Rectal smooth muscle tissue (tissue), 1 donor: ENCODE measurements around the gene MAN1A1.

ENCODE experiments used
- H3K27ac ChIP-seq: one replicate; pipeline ENCODE4 v1.7.0; 2013; ENCODE audit warnings: low read depth, low read length, inconsistent platforms
- H3K27me3 ChIP-seq: one replicate; pipeline ENCODE4 v1.7.0; 2013; ENCODE audit warnings: low read length; ENCODE audit not compliant: control insufficient read depth, insufficient read depth
- H3K36me3 ChIP-seq: one replicate; pipeline ENCODE4 v1.7.0; 2013; ENCODE audit warnings: low read length; ENCODE audit not compliant: control insufficient read depth, insufficient read depth
- H3K4me1 ChIP-seq: one replicate; pipeline ENCODE4 v1.7.0; 2013; ENCODE audit warnings: low read length; ENCODE audit not compliant: control insufficient read depth, insufficient read depth
- H3K4me3 ChIP-seq: one replicate; pipeline ENCODE4 v1.7.0; 2013; ENCODE audit warnings: low read length
- H3K9ac ChIP-seq: one replicate; pipeline ENCODE4 v1.7.0; 2013; ENCODE audit warnings: low read length

Gene MAN1A1

GRCh38 chr6:119243037-119243436 lies 106.5 kb downstream of the MAN1A1 start:
- H3K27ac ChIP-seq = no peak overlapping the region
- no peak overlapping the region for H3K4me3 ChIP-seq
- no peaks in the 10 kb centered on the region for H3K36me3 ChIP-seq
- no peaks in the 10 kb centered on the region for H3K27me3 ChIP-seq
- peaks cover 6% of the 10 kb centered on the region for H3K4me1 ChIP-seq
- H3K9ac ChIP-seq = no peak overlapping the region

DNA sequence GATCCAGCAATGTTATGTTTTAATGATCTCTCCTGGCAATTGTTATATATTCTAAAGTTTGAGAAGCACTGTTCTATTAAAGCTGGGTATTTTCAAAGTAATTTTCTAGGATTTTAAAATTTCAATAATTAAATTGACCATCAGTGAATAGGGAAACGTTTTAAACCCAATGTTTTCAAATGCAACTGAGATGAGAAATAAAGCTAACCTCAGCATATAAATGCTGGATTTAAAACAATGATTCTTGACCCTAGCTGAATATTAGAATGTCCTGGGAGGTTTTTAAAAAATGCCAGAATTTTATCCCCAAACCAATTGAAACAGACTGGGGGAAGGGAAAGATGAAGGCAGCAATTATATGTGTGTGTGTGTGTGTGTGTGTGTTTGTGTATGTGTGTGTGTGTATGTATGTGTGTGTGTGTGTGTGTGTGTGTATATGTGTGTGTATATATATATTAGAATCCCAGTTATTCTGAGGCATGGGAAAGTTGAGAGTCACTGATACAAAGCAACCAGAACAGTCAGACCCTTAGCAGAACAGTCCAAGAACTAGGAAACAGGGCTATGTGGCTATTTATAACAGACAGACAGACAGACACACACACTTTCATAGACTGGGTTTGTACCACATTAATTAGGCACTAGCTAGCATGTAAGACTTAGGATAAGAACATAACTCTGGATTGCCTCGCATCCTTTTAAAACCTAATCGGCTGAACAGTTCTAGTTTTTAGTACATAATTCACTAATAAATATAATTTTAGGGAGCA lies 107.8 kb downstream of the MAN1A1 start:
- peaks cover 6% of the 10 kb centered on the region for H3K4me1 ChIP-seq
- no peak overlapping the region for H3K27ac ChIP-seq
- no peak overlapping the region for H3K9ac ChIP-seq
- no peaks in the 10 kb centered on the region for H3K27me3 ChIP-seq
- H3K36me3 ChIP-seq = no peaks in the 10 kb centered on the region
- H3K4me3 ChIP-seq = no peak overlapping the region

GRCh38 chr6:119241111-119241465 lies 108.5 kb downstream of the MAN1A1 start:
- Histone ChIP-seq H3K4me1 (peaks cover 6% of the 10 kb centered on the region), H3K27ac (no peak overlapping the region)

GRCh38 chr6:119240257-119241110 lies 109.1 kb downstream of the MAN1A1 start:
- H3K27me3 ChIP-seq = no peaks in the 10 kb centered on the region
- no peak overlapping the region for H3K27ac ChIP-seq
- peaks cover 6% of the 10 kb centered on the region for H3K4me1 ChIP-seq
- no peak overlapping the region for H3K4me3 ChIP-seq
- no peak overlapping the region for H3K9ac ChIP-seq
- no peaks in the 10 kb centered on the region for H3K36me3 ChIP-seq

More at GRCh38 chr6:119241111-119241465, 108.5 kb downstream of the MAN1A1 start:
- H3K36me3 ChIP-seq = no peaks in the 10 kb centered on the region
- H3K4me3 ChIP-seq = no peak overlapping the region
- H3K27me3 ChIP-seq = no peaks in the 10 kb centered on the region
- no peak overlapping the region for H3K9ac ChIP-seq

GRCh38 chr6:119237177-119237715 lies 112.3 kb downstream of the MAN1A1 start:
- no peak overlapping the region for H3K27ac ChIP-seq
- H3K4me3 ChIP-seq = no peak overlapping the region
- H3K27me3 ChIP-seq = no peaks in the 10 kb centered on the region
- H3K9ac ChIP-seq = no peak overlapping the region
- no peaks in the 10 kb centered on the region for H3K36me3 ChIP-seq
- peaks cover 6% of the 10 kb centered on the region for H3K4me1 ChIP-seq

DNA sequence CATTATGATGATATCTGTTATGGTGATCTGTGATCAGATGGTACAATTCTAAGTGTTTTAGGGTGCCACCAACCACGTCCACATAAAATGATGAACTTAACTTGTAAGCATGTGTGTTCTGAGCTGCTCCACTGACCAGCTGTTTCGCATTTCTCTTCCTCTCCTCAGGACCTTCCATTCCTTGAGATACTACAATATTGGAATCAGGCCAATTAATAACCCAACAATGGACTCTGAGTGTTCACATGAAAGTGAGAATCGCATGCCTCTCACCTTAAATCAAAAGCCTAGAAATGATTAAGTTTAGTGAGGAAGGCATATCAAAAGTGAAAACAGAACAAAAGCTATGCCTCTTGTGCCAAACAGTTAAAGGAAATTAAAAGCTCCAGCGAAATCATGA lies 114.6 kb downstream of the MAN1A1 start:
- H3K4me1 ChIP-seq = no peaks in the 10 kb centered on the region
- H3K36me3 ChIP-seq = no peaks in the 10 kb centered on the region
- H3K27me3 ChIP-seq = no peaks in the 10 kb centered on the region
- no peak overlapping the region for H3K4me3 ChIP-seq
- no peak overlapping the region for H3K9ac ChIP-seq
- no peak overlapping the region for H3K27ac ChIP-seq

DNA sequence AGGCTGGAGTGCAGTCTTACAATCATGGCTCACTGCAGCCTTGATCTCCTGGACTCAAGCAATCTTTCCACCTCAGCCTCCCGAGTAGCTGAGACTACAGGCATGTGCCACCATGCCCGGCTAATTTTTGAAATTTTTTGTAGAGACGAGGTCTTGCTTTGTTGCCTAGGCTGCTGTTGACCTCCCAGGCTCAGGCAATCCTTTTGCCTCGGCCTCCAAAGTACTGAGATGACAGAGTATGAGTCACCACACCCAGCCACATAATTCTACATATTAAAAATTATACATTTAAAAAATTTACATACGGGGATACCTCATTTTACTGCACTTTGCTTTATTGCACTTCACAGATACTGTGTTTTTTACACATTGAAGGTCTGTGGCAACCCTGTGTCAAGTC lies 115.1 kb downstream of the MAN1A1 start:
- Histone ChIP-seq H3K9ac (no peak overlapping the region), H3K27me3 (no peaks in the 10 kb centered on the region), H3K4me1 (no peaks in the 10 kb centered on the region), H3K27ac (no peak overlapping the region), H3K36me3 (no peaks in the 10 kb centered on the region), H3K4me3 (no peak overlapping the region)

GRCh38 chr6:119233312-119233984 lies 116.1 kb downstream of the MAN1A1 start:
- H3K27ac ChIP-seq = no peak overlapping the region
- H3K36me3 ChIP-seq = no peaks in the 10 kb centered on the region
- no peak overlapping the region for H3K4me3 ChIP-seq
- no peaks in the 10 kb centered on the region for H3K4me1 ChIP-seq
- no peak overlapping the region for H3K9ac ChIP-seq
- no peaks in the 10 kb centered on the region for H3K27me3 ChIP-seq

DNA sequence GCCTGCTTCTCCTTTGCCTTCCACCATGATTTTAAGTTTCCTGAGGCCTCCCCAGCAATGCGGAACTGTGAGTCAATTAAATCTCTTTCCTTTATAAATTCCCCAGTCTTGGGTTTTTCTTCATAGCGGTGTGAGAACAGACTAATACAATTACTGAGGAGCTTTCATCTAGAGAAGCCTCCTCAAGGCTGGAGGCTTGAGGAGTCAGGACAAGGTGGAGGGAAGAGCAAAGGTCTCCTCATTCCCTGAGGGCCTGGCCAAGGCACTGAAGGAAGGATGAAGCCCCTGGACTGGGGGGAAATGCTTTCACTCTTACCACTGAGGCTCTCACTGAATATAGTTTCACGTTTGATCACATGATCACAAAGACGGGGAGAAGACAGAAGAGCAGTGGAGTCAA lies 118.2 kb downstream of the MAN1A1 start:
- H3K27me3 ChIP-seq = no peaks in the 10 kb centered on the region
- H3K36me3 ChIP-seq = no peaks in the 10 kb centered on the region
- no peak overlapping the region for H3K27ac ChIP-seq
- H3K4me3 ChIP-seq = no peak overlapping the region
- H3K4me1 ChIP-seq = no peaks in the 10 kb centered on the region
- no peak overlapping the region for H3K9ac ChIP-seq

DNA sequence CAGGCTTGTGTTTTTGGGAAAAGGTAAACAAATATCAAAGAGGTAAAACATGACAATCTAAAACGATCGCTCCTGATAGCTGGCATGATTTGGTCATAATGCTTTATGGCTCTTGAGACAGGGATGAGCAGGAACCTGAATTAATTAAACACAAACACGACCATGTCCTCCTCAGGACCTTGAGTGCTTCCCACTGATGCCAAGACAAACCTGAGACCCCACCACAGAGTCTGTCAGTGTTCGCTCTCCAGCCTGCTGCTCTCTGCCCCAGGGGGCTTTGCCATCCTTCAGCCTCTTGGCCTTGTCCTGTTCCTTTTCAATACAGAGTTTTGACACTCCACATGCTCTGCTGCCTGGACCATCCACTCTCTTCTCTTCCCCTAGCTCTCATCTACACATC lies 119.4 kb downstream of the MAN1A1 start:
- no peak overlapping the region for H3K9ac ChIP-seq
- H3K36me3 ChIP-seq = no peaks in the 10 kb centered on the region
- no peak overlapping the region for H3K4me3 ChIP-seq
- no peak overlapping the region for H3K27ac ChIP-seq
- H3K4me1 ChIP-seq = no peaks in the 10 kb centered on the region
- H3K27me3 ChIP-seq = no peaks in the 10 kb centered on the region

DNA sequence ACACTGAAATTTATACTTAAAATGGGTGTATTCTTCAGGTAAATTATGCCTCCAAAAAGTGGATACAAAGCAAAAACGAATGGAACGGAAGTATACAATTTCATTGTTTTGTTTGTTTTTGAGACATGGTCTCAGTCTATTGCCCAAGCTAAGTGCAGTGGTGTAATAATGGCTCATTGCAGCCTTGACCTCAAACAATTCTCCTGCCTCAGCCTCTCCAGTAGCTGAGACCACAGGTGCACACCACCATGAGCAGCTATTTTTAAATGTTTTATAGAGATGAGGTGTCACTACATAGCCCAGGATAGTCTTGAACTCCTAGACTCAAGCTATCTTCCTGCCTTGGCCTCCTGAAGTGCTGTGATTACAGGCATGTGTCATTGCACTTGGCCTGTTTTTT lies 122.2 kb downstream of the MAN1A1 start:
- H3K4me1 ChIP-seq = no peaks in the 10 kb centered on the region
- H3K27me3 ChIP-seq = no peaks in the 10 kb centered on the region
- no peak overlapping the region for H3K4me3 ChIP-seq
- no peak overlapping the region for H3K27ac ChIP-seq
- H3K9ac ChIP-seq = no peak overlapping the region
- H3K36me3 ChIP-seq = no peaks in the 10 kb centered on the region

DNA sequence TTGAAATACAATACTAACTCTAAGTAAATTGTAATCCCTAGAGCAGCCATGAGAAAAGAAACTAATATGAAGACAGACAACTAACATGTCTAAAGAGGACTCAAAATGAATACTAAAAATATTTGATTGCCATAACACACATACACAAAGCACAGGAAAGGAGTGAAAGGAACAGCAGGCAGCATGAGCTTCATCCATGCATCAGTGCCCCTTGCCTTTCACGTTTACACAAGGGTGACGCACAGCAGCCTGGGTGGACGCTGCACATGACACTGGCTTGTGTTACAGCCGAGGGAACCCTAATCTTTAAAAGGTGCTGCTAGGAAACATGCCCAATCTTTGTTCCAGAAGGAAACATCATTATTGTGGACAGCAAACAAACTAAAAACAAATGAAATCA lies 123.5 kb downstream of the MAN1A1 start:
- Histone ChIP-seq H3K4me3 (no peak overlapping the region), H3K9ac (no peak overlapping the region), H3K27ac (no peak overlapping the region)

More for the DNA sequence above, 123.5 kb downstream of the MAN1A1 start:
- Histone ChIP-seq H3K4me1 (no peaks in the 10 kb centered on the region), H3K27me3 (no peaks in the 10 kb centered on the region), H3K36me3 (no peaks in the 10 kb centered on the region)
